Inferior parietal cortex (tissue), 1 donor: ENCODE measurements around the gene PDE6D.

Experiments
- DNase-seq: peaks from one replicate; pipeline ENCODE4 v3.0.0-alpha.2; 2016; ENCODE audit errors: extremely low spot score

PDE6D gene

DNA sequence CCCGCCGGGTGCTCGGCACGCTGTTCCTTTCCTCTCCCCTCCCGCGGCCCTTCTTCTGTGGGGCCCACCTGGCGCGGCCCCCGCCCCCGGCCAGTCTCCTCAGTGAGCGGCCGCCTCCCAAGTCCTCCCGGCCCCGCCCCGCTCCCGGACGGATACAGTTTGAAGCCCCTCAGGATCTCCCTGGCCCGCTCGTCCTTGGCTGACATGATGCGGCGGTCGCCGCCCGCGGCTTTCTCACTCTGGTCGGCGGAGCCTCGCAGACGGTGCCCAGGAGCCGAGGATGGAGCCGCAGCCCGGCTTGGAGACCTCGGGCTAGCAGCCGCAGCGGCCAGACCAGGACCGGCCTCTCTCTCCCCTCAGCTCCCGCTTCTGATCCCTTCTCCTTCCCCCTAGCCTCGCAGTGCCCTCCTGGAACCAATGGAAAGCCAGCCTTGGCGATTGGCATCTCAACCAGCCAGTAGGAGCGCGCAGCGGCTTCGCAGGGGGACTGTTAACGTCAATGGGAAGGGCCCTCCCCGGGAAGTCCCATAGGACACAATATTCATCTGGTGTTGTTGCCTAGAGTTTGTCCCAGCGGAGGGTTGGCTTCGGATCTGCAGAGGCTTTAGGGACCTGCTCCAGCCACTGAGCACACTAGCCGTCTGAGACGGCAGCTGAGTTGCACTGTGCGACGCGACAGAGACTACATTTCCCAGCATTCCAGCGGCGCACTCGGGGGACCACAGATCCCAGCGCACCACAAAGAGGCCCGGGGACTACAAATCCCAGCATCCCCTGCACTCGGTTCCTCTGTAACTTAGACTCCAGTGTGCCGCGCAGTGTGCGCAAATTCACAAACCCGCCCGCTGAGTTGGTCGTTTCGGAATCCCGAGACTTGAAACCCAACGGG lies at the start of gene PDE6D:
TSS of gene PDE6D (minus strand) at position 374 of the 889 bp plus-strand sequence. CDS start at position 206, 168 bp downstream.
- DNase-seq = peak; percentile 99

GRCh38 chr2:231821908-231822307 lies 40.8 kb upstream of the PDE6D start:
- no peak for DNase-seq

DNA sequence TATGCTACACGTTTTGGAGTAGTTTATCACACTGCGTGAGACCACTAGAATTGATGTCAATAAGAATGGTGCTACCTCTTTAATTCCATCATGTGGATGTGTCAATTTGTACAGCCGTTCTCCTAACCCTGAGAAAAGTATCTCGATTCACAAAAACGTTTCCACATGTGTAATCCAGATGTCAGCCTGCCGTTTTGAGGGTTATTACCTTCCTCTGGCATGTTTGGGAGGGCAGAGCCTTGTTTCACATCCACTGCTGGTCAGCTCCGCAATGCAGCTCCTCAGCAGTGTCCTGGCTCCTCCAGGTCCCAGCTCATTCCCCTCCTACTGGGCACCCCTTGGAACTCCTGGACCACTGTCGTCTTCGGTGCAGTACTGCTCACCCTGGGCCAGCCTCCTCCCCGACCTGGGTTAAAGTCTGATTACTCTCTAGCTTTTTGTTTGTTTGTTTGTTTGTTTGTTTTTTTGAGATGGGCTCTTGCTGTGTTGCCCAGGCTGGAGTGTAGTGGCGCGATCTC lies 39.8 kb upstream of the PDE6D start:
- DNase-seq = no peak

GRCh38 chr2:231819447-231820042 lies 38.5 kb upstream of the PDE6D start:
- DNase-seq = no peak

DNA sequence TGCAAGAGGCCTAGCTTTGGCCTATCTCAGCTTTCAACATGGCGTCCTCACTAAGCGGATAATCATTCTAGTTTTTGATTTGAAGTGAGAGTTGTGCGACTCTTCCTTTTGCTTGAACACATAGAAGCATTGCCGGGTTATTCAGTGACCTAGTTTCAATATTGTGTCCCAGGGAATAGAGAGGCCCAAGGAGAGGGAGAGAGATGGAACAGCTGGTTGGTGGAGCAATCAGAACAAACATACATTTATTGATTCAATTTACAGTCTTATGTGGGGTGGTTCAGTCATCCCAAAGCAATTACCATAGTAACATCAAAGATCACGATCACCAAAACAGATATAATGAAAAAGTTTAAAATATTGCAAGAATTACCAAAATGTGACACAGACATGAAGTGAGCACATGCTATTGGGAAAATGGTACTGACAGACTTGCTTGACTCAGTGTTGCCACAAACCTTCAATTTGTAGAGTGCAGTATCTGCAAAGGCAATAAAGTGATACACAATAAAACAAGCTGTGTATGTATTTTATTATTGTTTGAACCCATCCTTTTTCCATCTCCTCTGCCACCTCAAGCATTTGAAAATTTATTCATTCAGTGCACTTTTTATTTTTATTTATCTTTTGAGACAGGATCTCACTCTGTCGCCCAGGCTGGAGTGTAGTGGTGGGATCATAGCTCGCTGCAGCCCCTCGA lies 35.4 kb upstream of the PDE6D start:
- DNase-seq = no peak

- no peak for DNase-seq
Measured at GRCh38 chr2:231810905-231811304, 29.8 kb upstream of the PDE6D start.

GRCh38 chr2:231807020-231807419 lies 25.9 kb upstream of the PDE6D start:
- no peak for DNase-seq

DNA sequence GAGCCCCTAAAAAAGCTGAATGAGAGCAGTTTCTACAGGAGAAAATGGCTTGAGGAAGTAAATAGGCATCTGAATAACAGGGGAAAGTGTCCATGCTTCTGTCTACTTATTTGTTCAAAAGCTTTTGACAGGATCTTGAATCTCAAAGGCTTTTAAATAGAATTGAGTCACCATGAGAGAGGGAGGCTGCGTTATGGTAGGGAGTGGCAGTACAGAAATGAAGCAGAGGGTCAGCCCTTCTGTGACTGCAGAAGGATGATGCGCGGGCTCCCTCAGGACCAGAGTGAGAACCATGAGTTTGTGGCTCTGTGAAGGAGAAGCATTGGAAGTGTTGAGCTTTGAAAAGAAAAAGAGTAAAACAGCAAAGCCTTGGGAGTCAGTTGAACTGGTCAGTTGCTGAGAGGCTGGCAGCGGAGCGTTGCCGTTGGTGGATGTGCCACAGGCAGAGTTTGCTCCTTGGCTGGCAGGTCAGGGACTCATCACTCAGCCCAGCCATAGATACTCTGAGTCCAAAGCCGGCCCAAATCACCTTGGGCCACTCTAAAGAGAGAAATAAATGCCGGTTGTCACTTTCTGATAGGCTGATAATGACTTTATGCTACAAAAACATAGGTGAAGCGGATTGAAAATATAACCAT lies 22.5 kb upstream of the PDE6D start:
- no peak for DNase-seq

GRCh38 chr2:231800493-231801091 lies 19.5 kb upstream of the PDE6D start:
- no peak for DNase-seq

DNA sequence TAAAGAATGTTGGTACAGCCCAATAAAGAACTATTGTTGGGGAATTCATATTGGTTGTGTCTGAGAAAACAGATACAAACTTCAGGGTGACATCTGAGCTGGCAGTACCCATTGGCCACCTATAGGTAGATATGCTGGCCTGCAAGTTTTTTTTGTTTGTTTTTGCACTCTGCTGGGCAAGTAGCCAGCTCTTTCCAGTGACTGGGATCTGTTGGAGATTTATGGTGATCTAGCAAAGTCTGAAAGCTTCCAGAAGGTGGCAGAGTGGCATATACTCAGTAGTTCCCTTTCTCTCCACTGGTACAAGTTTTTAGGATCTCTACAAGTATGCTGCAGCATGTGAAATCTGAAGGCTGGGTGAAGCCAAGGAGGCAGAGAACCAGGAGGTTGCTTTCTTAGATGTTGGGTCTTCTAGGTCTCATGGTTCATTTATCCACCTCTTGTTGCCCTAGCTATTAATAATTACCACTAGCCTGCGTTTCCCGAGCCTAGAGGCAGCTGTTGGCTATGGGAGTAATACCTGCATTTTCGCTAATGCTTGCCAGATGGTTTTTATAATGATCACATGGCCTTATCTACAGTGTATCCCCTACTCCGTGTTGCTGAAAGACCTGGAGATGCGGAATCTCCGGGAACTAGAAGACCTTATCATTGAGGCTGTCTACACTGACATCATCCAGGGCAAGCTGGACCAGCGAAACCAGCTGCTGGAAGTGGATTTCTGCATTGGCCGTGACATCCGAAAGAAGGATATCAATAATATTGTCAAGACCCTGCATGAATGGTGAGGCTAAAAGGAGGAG lies 14.6 kb upstream of the PDE6D start:
- no peak for DNase-seq

DNA sequence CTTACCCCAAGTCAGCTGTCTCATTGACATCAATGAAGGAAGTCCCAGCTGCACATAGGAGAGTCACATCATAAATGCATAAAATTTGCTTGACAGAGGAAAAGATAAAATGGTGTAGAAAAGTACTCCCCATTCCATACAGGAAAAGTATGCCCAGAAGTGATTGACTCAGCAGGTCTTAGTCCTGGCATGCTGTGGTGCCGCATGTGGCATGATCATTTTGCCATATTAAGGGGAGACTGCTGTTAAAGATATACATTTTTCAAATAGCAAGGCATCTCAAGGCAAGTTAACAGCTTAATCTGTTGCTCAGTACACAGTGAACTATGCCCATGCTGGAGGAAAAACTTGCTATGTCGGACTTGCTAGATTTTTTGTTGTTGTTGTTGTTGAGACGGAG lies 13.3 kb upstream of the PDE6D start:
- DNase-seq = no peak

- no peak for DNase-seq
Measured at GRCh38 chr2:231791107-231791506, 10.0 kb upstream of the PDE6D start.

GRCh38 chr2:231786917-231787292 lies 5.8 kb upstream of the PDE6D start:
- no peak for DNase-seq

DNA sequence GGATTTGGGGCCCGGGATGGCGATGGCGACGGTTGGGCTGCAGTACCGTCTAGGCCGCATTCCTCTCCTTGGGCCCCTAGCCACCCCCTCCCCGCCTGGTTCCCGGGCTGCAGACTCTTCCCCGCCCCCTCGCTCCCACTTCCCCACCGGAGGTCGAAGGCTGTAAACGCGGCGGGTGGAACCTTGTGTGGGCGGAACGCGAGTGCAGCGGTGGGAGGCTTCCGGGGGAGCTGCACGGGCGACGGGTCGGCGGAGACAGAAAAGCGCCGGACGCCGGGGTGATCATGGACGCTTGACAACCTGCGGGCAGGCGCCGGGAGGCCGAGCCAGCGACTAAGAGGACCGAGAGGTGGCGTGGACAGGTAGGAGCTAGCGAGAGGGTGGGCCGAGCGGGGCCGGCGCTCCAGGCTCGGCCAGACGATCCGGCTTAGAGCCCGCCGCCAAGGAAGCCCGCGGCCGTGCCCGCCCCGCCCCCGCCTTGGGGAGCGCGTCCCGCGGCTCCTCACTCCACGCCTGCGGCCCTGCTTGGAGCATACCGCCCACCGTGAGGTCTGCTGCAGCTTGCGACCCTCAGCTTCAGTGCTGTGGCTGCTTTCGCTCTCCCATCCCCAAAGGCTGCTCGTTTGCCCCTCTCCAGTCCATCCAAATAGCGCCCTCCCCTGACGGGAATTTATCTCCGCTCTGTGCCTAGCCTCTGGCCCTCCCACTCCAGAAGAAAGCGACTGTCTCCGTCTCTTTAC lies 5.3 kb upstream of the PDE6D start, which contains the start of gene COPS7B:
TSS of gene COPS7B (plus strand) at position 269 of the 740 bp plus-strand sequence. CDS start 2,126 bp downstream, outside the sequence.
- DNase-seq = peak; percentile 76

- DNase-seq = no peak
Measured at GRCh38 chr2:231785822-231786176, 4.7 kb upstream of the PDE6D start.

DNA sequence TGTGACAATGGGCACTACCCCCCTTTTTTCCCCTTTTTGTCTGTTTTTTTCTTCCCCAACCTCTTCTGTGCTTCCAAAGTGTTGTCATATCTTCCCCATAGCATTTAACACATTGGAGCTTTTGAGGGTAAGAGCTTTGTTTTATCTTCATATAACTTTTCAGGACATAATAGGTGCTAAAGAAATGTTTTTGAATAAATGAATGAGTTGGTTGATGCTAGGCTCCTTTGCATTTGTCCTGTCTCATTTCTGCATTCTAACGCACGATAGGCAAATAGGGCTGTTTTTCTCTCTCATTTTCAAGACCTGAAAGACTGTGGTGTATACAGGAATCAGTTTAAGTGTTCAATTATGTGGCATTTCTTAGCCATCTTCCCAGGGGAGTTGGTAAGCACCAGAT lies 4.3 kb upstream of the PDE6D start:
- no peak for DNase-seq

DNA sequence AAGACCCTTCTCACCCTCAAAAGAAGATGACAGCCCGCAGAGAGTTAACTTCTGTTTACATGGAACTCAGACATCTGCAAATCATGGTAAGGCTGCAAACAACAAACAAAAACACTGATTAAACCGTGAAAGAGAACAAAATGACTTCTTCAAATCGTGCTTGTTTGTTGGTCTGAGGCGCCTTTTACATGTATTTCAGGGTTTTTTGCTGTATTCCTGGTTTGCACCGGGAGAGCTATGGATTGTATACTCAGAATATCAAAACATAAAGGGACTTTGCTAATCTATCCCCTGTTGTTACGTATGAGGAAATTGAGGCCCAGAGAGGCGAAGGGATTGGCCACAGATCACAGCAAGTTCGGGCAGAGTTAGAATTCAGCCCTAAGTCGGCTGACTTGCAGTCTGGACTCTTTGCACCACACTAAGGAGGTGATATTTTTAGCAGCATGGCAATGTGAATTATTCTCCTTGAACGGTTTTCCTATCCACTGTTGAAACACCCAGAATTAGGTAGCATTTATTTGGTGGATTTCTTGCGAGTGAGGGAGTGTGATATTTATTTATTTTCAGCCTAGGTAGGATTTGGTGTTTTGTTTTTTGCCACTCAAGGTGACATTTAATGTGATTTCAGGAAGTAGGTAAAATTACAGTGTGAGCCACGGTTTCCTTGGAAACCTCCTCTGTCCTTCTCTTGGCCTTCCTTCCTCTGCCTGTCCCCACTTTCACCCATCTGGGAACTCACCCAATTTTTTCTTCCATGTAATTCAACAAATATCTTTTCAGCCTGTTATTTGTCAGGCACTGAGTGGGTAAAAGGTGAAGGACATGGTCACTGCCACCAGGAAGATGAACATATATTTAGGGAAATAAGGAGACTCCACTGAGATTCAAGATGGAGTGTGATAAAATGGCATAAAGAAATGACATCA lies 980 bp upstream of the PDE6D start:
- DNase-seq = no peak

DNA sequence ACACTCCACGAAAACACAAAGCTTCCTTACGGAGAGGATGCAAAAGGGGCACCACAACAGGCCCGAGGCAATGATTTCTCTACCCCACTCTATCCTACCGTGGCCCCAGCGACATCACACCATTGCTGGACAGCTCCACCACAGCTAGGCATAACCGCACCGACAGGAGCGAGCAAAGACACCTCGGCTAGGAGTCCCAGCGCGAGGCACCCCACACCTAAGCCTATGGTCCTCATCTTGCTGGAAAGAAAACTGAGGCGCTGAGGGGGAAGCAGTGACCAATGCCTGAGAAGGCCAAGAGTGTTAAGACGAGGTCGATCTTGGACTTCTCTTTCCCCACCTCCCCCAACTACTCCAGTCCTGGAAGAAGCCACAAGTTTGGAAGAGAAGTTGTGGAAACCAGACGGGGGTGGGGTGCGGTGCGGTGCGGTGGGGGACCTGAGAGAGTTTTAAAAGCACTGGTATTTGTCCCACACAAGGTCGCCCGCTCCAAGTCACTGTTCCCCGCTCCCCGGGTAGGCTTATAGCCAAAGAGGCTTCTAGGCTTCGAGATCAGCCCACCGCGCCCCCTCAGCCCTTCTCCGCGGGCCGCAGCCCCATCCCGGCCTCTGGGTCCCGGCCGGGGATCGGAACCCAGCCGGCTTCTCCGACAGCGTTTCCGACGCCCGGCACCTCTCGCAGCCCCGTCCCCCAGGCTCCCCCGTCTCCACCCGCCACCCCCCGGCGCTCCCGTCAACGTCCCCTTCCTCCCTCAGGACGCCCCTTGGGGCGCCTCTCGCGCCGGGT lies 766 bp downstream of the PDE6D start:
- no peak for DNase-seq
